Measurements from ENCODE around the gene PRAC2. TPM values are rescaled to one million over a fixed set of nuclear protein-coding genes. Genes with fewer than 3 reads are reported as not detected.

The PRAC2 gene
- total RNA-seq, 4 donors from 2014 or later, result 4.1 TPM; not detected in 3

DNA sequence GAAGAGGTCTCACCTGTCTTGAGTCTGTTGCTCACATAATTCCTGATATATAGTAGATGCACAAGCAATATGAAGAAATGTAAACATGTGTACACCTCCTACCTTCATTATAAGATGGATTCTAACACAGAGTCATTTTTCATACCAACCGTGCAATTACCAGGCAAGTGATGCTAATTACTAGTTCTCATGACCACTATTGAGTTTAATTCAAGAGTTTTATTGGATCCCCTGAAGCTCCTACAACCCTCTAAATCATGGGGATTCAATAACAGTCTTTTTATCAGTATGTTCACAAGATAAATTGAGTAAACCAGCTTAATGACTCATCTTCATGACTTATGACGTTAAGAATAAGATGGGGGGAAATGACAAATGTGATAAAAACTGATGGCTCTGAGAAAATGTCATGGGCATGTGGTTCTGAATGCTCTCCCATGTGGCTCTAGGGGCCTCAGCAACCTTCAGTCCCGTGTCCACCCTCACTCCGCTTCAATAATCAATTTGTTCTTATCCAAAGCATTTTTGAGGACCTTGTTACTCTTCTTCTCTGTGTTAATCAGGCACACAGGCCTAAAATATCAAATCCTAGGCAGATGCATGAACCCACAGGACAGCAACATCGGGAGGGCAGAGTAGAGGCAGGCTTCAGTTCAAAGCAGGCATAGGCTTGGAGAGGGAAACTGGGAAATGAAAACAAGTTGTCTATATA, 43.4 kb upstream of the PRAC2 start:
- Histone ChIP-seq H3K4me1 (peaks cover 0 to 6% (median 3%) of the 10 kb centered on the region in 4 donors), H3K27me3 (peaks cover 12% of the 10 kb centered on the region), H3K27ac (no peak overlapping the region), H3K4me3 (no peak overlapping the region), H3K36me3 (no peaks in the 10 kb centered on the region), H3K9me3 (no peaks in the 10 kb centered on the region)
- in situ Hi-C loops (cut with MboI; ENCODE audit: low pct_ligation_motif_present in 1 of 4, low pct_unique_long_range_greater_than_20kb in 1 of 4, low sequenced_read_pairs in 3 of 4) (loop anchor here (5.0 to 25.0 kb wide), 5 partner anchors 105 to 358 kb away; no protein-coding TSS in a partner anchor), intact Hi-C loops (cut with DNase I; ENCODE audit: low total_unique reads) (loop anchor here (5.0 kb wide), 1 partner anchor 108 kb away; no protein-coding TSS in a partner anchor)
- no peak for TF ChIP-seq POLR2AphosphoS5 (IDR thresholded peaks at IDR 0.05)
- TF ChIP-seq POLR2A (IDR thresholded peaks at IDR 0.05), result no peak
- TF ChIP-seq EP300 (IDR thresholded peaks at IDR 0.05; ENCODE audit: low read depth), result no peak
- no peak for TF ChIP-seq CTCF (IDR thresholded peaks at IDR 0.05)
- DNase-seq, result no peak
- WGBS, 2 donors (ENCODE audit: low coverage in 1 of 2), result 83 to 84% methylated on average over 4 to 5 of the region's 5 CpGs

GRCh38 chr17:48681609-48682008, 41.4 kb upstream of the PRAC2 start:
- no peak for TF ChIP-seq POLR2A (IDR thresholded peaks at IDR 0.05)
- TF ChIP-seq CTCF (IDR thresholded peaks at IDR 0.05), result no peak
- no peak for TF ChIP-seq POLR2AphosphoS5 (IDR thresholded peaks at IDR 0.05)
- no peak for TF ChIP-seq EP300 (IDR thresholded peaks at IDR 0.05; ENCODE audit: low read depth)
- Histone ChIP-seq H3K4me1 (peaks cover 0 to 6% (median 3%) of the 10 kb centered on the region in 4 donors), H3K27me3 (peaks cover 12% of the 10 kb centered on the region), H3K36me3 (no peaks in the 10 kb centered on the region), H3K9me3 (no peaks in the 10 kb centered on the region), H3K27ac (no peak overlapping the region), H3K4me3 (no peak overlapping the region)
- intact Hi-C loops (cut with DNase I; ENCODE audit: low total_unique reads) (no loop called here), in situ Hi-C loops (cut with MboI; ENCODE audit: low pct_ligation_motif_present in 1 of 4, low pct_unique_long_range_greater_than_20kb in 1 of 4, low sequenced_read_pairs in 3 of 4) (loop anchor here in 3 of 4 donors (10.0 to 25.0 kb wide), 3 partner anchors 103 to 356 kb away; no protein-coding TSS in a partner anchor)
- WGBS, 2 donors (ENCODE audit: low coverage in 1 of 2), result 67 to 76% methylated on average over 1 of the region's 1 CpG
- DNase-seq, result no peak

DNA sequence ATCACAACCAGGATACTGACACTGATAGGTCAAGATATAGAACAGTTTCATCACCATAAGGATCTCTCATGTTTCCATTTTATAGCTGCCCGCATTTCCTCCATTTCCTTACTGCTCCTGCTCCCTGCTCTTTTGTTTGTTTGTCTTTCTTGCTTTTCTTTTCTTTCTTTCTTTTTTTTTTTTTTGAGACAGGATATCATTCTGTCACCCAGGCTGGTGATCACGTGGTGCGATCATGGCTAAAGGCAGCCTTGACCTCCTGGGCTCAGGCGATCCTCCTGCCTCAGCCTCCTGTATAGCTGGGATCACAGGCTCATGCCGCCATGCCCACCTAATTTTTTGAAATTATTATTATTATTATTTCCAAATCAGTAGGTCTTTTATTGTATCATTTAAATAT, 32.3 kb upstream of the PRAC2 start:
- Histone ChIP-seq H3K4me1 (no peaks in the 10 kb centered on the region), H3K4me3 (no peak overlapping the region), H3K9me3 (no peaks in the 10 kb centered on the region), H3K27me3 (peaks cover 15% of the 10 kb centered on the region), H3K27ac (no peak overlapping the region), H3K36me3 (no peaks in the 10 kb centered on the region)
- in situ Hi-C loops (cut with MboI; ENCODE audit: low pct_ligation_motif_present in 1 of 4, low pct_unique_long_range_greater_than_20kb in 1 of 4, low sequenced_read_pairs in 3 of 4) (loop anchor here in 2 of 4 donors (25.0 kb wide), 2 partner anchors 97 to 347 kb away; no protein-coding TSS in a partner anchor), intact Hi-C loops (cut with DNase I; ENCODE audit: low total_unique reads) (no loop called here)
- TF ChIP-seq EP300 (IDR thresholded peaks at IDR 0.05; ENCODE audit: low read depth), result no peak
- no peak for TF ChIP-seq POLR2AphosphoS5 (IDR thresholded peaks at IDR 0.05)
- TF ChIP-seq POLR2A (IDR thresholded peaks at IDR 0.05), result no peak
- TF ChIP-seq CTCF (IDR thresholded peaks at IDR 0.05), result no peak
- DNase-seq, result no peak
- WGBS, 2 donors (ENCODE audit: low coverage in 1 of 2), result 89 to 96% methylated on average over 3 to 5 of the region's 5 CpGs

DNA sequence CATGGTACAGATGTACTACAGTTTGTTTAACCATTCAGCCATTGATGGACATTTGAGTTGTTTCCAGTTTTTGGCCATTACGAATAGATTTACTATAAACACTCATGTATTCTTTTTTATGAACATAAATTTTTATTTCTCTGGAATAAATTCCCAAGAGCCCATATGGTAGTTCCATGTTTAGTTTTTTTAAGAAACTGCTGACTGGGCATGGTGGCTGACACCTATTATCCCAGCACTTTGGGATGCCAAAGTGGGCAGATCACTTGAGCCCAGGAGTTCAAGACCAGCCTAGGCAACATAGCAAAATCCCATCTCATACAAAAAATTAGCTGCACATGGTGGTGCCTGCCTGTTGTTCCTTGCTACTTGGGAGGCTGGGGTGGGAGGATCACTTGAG, 30.9 kb upstream of the PRAC2 start:
- H3K4me1 ChIP-seq, result no peaks in the 10 kb centered on the region
- in situ Hi-C loops (cut with MboI; ENCODE audit: low pct_ligation_motif_present in 1 of 4, low pct_unique_long_range_greater_than_20kb in 1 of 4, low sequenced_read_pairs in 3 of 4), result loop anchor here in 2 of 4 donors (25.0 kb wide), 2 partner anchors 95 to 345 kb away; no protein-coding TSS in a partner anchor
- DNase-seq, result no peak
- no peaks in the 10 kb centered on the region for H3K9me3 ChIP-seq
- H3K27me3 ChIP-seq, result peaks cover 22% of the 10 kb centered on the region
- H3K36me3 ChIP-seq, result no peaks in the 10 kb centered on the region
- TF ChIP-seq EP300 (IDR thresholded peaks at IDR 0.05; ENCODE audit: low read depth) (no peak), CTCF (IDR thresholded peaks at IDR 0.05) (no peak), POLR2AphosphoS5 (IDR thresholded peaks at IDR 0.05) (no peak), POLR2A (IDR thresholded peaks at IDR 0.05) (no peak)
- intact Hi-C loops (cut with DNase I; ENCODE audit: low total_unique reads), result no loop called here
- H3K27ac ChIP-seq, result no peak overlapping the region
- 87 to 88% methylated on average over 1 of the region's 1 CpG for WGBS, 2 donors (ENCODE audit: low coverage in 1 of 2)
- no peak overlapping the region for H3K4me3 ChIP-seq

Data from transverse colon (tissue), 4 donors.